NCI-H1092 treated with DMSO at 0.1 percent for 48 hours (cell line): Measurements from ENCODE around the gene MRPL23.
"Not testable (repeated sequence)": the region's sequence is repeated elsewhere in the genome, so short reads cannot be mapped to it uniquely, and the experiment has no call there.

ENCODE experiments used
- DNase-seq: peaks from one replicate; lab custom pipeline; 2025; lab: John Stamatoyannopoulos, UW

The MRPL23 gene

GRCh38 chr11:1933416-1934334, 13.5 kb upstream of the MRPL23 start:
- DNase-seq, result no peak

GRCh38 chr11:1934335-1935155, 12.6 kb upstream of the MRPL23 start:
- no peak for DNase-seq

GRCh38 chr11:1935156-1936071, 11.7 kb upstream of the MRPL23 start:
- DNase-seq, result no peak

- no peak for DNase-seq
Measured at GRCh38 chr11:1936072-1936780, 10.9 kb upstream of the MRPL23 start.

GRCh38 chr11:1936781-1937615, 10.1 kb upstream of the MRPL23 start:
- DNase-seq, result no peak

- DNase-seq, result no peak
Measured at GRCh38 chr11:1937616-1938342, 9.4 kb upstream of the MRPL23 start.

GRCh38 chr11:1938343-1939005, 8.7 kb upstream of the MRPL23 start:
- DNase-seq, result no peak

GRCh38 chr11:1939006-1939625, 8.0 kb upstream of the MRPL23 start:
- no peak for DNase-seq

- DNase-seq, result not testable (repeated sequence)
Measured at GRCh38 chr11:1939788-1940187, 7.3 kb upstream of the MRPL23 start.

GRCh38 chr11:1942558-1943260, 4.4 kb upstream of the MRPL23 start:
- no peak for DNase-seq

GRCh38 chr11:1943576-1943975, 3.6 kb upstream of the MRPL23 start:
- no peak for DNase-seq

- peak; percentile 18 for DNase-seq
Measured at GRCh38 chr11:1943977-1944376, 3.2 kb upstream of the MRPL23 start.

- no peak for DNase-seq
Measured at GRCh38 chr11:1947592-1948237, 583 bp downstream of the MRPL23 start.

- no peak for DNase-seq
Measured at GRCh38 chr11:1948389-1948788, 1.3 kb downstream of the MRPL23 start.

GRCh38 chr11:1949302-1949701, 2.2 kb downstream of the MRPL23 start:
- DNase-seq, result no peak

- no peak for DNase-seq
Measured at GRCh38 chr11:1949922-1950321, 2.8 kb downstream of the MRPL23 start.

GRCh38 chr11:1952806-1953482, 5.8 kb downstream of the MRPL23 start:
- no peak for DNase-seq
